ENCODE data around the gene RNASE13.

DNA sequence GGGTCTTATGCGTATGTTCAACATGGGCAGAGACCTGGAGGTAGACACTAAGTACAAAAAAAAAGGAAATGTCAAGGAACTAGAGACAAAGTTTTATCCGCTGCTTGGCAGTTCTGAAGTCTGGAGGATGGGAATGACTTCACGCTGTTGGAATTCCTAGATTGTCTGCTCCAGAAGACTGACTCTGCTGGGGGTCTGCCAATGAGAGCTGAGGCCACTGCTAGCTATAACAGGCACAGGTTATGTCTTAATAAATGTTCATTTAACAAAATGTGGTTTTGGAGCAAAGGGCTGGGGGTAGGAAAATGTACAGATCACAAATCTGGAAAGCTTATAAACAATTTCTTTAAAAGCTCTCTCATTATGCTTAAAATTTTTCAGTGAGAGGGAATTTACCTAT lies 28.9 kb upstream of the RNASE13 start:
- TF ChIP-seq JUNB (IDR thresholded peaks at IDR 0.05; ENCODE audit: unreplicated experiment) (no peak), EZH2 (IDR thresholded peaks at IDR 0.05; ENCODE audit: low read depth, unreplicated experiment) (no peak), CTCF (conservative IDR thresholded peaks at IDR 0.05; ENCODE audit: low read depth in 2 of 2) (no peak), ETS1 (IDR thresholded peaks at IDR 0.05) (no peak), POLR2AphosphoS5 (IDR thresholded peaks at IDR 0.05; ENCODE audit: low read depth) (no peak), EZH2phosphoT487 (IDR thresholded peaks at IDR 0.05; ENCODE audit: unreplicated experiment) (no peak)
- TF ChIP-seq, protein P1, sequence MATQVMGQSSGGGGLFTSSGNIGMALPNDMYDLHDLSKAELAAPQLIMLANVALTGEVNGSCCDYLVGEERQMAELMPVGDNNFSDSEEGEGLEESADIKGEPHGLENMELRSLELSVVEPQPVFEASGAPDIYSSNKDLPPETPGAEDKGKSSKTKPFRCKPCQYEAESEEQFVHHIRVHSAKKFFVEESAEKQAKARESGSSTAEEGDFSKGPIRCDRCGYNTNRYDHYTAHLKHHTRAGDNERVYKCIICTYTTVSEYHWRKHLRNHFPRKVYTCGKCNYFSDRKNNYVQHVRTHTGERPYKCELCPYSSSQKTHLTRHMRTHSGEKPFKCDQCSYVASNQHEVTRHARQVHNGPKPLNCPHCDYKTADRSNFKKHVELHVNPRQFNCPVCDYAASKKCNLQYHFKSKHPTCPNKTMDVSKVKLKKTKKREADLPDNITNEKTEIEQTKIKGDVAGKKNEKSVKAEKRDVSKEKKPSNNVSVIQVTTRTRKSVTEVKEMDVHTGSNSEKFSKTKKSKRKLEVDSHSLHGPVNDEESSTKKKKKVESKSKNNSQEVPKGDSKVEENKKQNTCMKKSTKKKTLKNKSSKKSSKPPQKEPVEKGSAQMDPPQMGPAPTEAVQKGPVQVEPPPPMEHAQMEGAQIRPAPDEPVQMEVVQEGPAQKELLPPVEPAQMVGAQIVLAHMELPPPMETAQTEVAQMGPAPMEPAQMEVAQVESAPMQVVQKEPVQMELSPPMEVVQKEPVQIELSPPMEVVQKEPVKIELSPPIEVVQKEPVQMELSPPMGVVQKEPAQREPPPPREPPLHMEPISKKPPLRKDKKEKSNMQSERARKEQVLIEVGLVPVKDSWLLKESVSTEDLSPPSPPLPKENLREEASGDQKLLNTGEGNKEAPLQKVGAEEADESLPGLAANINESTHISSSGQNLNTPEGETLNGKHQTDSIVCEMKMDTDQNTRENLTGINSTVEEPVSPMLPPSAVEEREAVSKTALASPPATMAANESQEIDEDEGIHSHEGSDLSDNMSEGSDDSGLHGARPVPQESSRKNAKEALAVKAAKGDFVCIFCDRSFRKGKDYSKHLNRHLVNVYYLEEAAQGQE (IDR thresholded peaks at IDR 0.05; ENCODE audit: unreplicated experiment) = no peak
